Breast epithelium (tissue), 3 donors: ENCODE data around the gene MREG.

Source experiments
- POLR2A ChIP-seq: fragments of 450-650 bp; IDR thresholded peaks from one replicate; pipeline ENCODE4 v1.6.1; 2016; ENCODE audit warnings: antibody characterized with exemption, mild to moderate bottlenecking, moderate library complexity
- POLR2AphosphoS5 ChIP-seq, 3 donors: sonication (generic); formaldehyde crosslinking; IDR thresholded peaks; one replicate each; pipeline ENCODE4 v1.6.1; 2017; ENCODE audit warnings: antibody characterized with exemption in 3 of 3
- TF ChIP-seq, protein P1 (sequence below), 3 donors: fragments of 450-650 bp; IDR thresholded peaks; one replicate each; pipeline ENCODE4 v1.5.1; 2016 to 2017; ENCODE audit warnings: antibody characterized with exemption in 3 of 3, mild to moderate bottlenecking in 3 of 3, moderate library complexity in 3 of 3

DNA sequence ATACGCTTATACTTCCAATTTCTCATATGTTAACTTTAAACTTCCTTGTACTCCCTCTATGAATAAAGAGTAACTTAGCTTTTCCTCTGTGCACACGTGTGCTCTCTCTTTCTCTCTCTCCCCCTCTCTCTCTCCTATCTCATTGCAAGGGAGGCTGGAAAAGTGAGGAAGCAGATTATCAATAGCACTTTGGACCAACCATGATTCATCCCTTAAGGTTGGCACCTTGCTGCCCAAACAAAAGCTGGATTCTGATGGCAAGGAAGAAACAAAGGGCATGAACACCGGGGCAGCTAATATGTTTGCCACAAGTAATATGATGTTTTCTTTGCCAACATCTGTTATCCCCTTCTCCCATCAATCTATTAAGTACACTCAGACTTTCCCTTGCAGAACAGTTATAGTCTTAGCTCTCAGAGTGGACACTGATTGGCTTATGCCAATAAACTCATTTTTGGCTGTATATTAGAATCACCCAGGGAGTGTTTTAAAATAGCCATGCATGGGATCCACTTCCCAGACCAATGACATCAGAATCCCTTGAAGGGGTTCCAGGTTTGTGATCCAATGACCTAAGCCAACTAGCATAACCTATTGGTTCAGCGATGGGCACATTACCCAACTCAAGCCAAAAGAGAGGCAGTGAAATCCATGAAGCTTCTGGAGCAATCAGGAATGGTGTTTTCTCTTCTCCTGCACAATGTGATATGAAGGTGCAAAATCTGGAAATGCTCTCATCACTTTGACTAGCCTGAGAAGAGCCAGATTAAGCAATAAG lies 60.3 kb downstream of the MREG start:
- TF ChIP-seq, protein P1, sequence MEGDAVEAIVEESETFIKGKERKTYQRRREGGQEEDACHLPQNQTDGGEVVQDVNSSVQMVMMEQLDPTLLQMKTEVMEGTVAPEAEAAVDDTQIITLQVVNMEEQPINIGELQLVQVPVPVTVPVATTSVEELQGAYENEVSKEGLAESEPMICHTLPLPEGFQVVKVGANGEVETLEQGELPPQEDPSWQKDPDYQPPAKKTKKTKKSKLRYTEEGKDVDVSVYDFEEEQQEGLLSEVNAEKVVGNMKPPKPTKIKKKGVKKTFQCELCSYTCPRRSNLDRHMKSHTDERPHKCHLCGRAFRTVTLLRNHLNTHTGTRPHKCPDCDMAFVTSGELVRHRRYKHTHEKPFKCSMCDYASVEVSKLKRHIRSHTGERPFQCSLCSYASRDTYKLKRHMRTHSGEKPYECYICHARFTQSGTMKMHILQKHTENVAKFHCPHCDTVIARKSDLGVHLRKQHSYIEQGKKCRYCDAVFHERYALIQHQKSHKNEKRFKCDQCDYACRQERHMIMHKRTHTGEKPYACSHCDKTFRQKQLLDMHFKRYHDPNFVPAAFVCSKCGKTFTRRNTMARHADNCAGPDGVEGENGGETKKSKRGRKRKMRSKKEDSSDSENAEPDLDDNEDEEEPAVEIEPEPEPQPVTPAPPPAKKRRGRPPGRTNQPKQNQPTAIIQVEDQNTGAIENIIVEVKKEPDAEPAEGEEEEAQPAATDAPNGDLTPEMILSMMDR (IDR thresholded peaks at IDR 0.05) = no peak
- TF ChIP-seq POLR2AphosphoS5 (IDR thresholded peaks at IDR 0.05) (no peak), POLR2A (no peak)
